ENCODE data around the gene MCM5.

Gene MCM5

GRCh38 chr22:35378621-35379020, 21.3 kb upstream of the MCM5 start:
- Histone ChIP-seq H3K36me3 (ENCODE audit: control insufficient read depth, insufficient read depth, low read length) (no peaks in the 10 kb centered on the region), H3K4me1 (peaks cover 3% of the 10 kb centered on the region), H2AFZ (no peak overlapping the region), H3K9ac (no peak overlapping the region), H3K4me3 (ENCODE audit: low read depth, low read length) (no peak overlapping the region), H3K27ac (no peak overlapping the region), H3K79me2 (no peaks in the 10 kb centered on the region), H3K27me3 (ENCODE audit: control insufficient read depth, insufficient read depth, low read length) (no peaks in the 10 kb centered on the region), H3K9me3 (ENCODE audit: control insufficient read depth, low read length) (no peaks in the 10 kb centered on the region), H3K4me2 (ENCODE audit: low read length) (no peak overlapping the region)
- TF ChIP-seq CTCF (IDR thresholded peaks at IDR 0.05), result no peak

GRCh38 chr22:35379146-35379993, 20.6 kb upstream of the MCM5 start:
- H3K4me2 ChIP-seq (ENCODE audit: low read length), result no peak overlapping the region
- no peaks in the 10 kb centered on the region for H3K79me2 ChIP-seq
- no peaks in the 10 kb centered on the region for H3K9me3 ChIP-seq (ENCODE audit: control insufficient read depth, low read length)
- no peak overlapping the region for H3K4me3 ChIP-seq (ENCODE audit: low read depth, low read length)
- no peaks in the 10 kb centered on the region for H3K36me3 ChIP-seq (ENCODE audit: control insufficient read depth, insufficient read depth, low read length)
- H3K4me1 ChIP-seq, result peaks cover 3% of the 10 kb centered on the region
- H2AFZ ChIP-seq, result no peak overlapping the region
- no peak overlapping the region for H3K9ac ChIP-seq
- H3K27me3 ChIP-seq (ENCODE audit: control insufficient read depth, insufficient read depth, low read length), result no peaks in the 10 kb centered on the region
- TF ChIP-seq CTCF (IDR thresholded peaks at IDR 0.05), result no peak
- no peak overlapping the region for H3K27ac ChIP-seq

DNA sequence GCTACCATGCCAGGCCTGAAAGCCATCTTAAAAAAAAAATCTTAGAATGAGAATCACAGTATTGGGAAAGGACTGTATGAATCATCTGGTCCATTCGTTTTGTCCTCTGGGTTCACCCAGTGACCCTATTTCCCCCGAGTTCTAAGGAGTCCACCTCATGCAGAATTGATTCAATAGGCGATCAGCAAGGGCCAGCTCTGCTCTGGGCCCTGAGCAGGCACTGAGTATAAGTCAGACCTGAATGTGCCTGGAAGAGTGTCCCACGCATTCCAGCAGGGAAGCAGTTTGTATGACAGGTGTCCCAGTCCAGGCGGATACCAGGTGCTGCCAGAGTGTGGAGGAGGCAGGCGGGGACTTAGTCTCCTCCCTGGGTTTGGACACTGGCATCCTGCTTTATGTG, 19.9 kb upstream of the MCM5 start:
- Histone ChIP-seq H3K4me3 (ENCODE audit: low read depth, low read length) (no peak overlapping the region), H3K9ac (no peak overlapping the region), H3K27me3 (ENCODE audit: control insufficient read depth, insufficient read depth, low read length) (no peaks in the 10 kb centered on the region), H2AFZ (no peak overlapping the region), H3K27ac (no peak overlapping the region), H3K4me2 (ENCODE audit: low read length) (no peak overlapping the region), H3K36me3 (ENCODE audit: control insufficient read depth, insufficient read depth, low read length) (no peaks in the 10 kb centered on the region), H3K79me2 (no peaks in the 10 kb centered on the region), H3K4me1 (peaks cover 3% of the 10 kb centered on the region), H3K9me3 (ENCODE audit: control insufficient read depth, low read length) (no peaks in the 10 kb centered on the region)
- TF ChIP-seq CTCF (IDR thresholded peaks at IDR 0.05), result no peak

- no peak within 1 kb of the TSS for H3K9ac ChIP-seq
- peak within 1 kb of the TSS; percentile 52 for H3K4me3 ChIP-seq (ENCODE audit: low read depth, low read length)
- peaks cover 3% of the 10 kb centered on the region for H3K4me1 ChIP-seq
- H2AFZ ChIP-seq, result peak within 1 kb of the TSS; percentile 93
- H3K27me3 ChIP-seq (ENCODE audit: control insufficient read depth, insufficient read depth, low read length), result no peaks in the 10 kb centered on the region
- no peak for TF ChIP-seq CTCF (IDR thresholded peaks at IDR 0.05)
- peak within 1 kb of the TSS; percentile 73 for H3K4me2 ChIP-seq (ENCODE audit: low read length)
- H3K9me3 ChIP-seq (ENCODE audit: control insufficient read depth, low read length), result no peaks in the 10 kb centered on the region
- H3K79me2 ChIP-seq, result no peaks in the 10 kb centered on the region
- no peaks in the 10 kb centered on the region for H3K36me3 ChIP-seq (ENCODE audit: control insufficient read depth, insufficient read depth, low read length)
- peak within 1 kb of the TSS; percentile 56 for H3K27ac ChIP-seq
Observed at GRCh38 chr22:35380537-35381423, 19.2 kb upstream of the MCM5 start, which contains the start of gene HMOX1. TSS of gene HMOX1 (plus strand) at chr22:35381096. CDS start at chr22:35381174, 78 bp downstream.

All from parathyroid adenoma (tissue), 2 donors.